K562 (cell line): ENCODE results near the gene NTM.

Experiments used
- BRD9 ChIP-seq: fragments of 450-650 bp; IDR thresholded peaks from 2 replicates; pipeline ENCODE4 v1.6.1; 2018; ENCODE audit warnings: low read depth; ENCODE audit not compliant: partially characterized antibody
- KLF10 ChIP-seq: fragments of 250-450 bp; sonication (Bioruptor Pico); IDR thresholded peaks from 2 replicates; pipeline ENCODE4 v1.6.1; 2021; ENCODE audit warnings: matching md5 sums
- MAFG ChIP-seq: fragments of 450-650 bp; conservative IDR thresholded peaks from 2 replicates; pipeline ENCODE4 v1.6.1; 2016; ENCODE audit warnings: missing genetic modification characterization, missing compliant biosample characterization
- MAFK ChIP-seq: IDR thresholded peaks from 2 replicates; pipeline ENCODE4 v1.6.1; 2011; ENCODE audit warnings: low read length, improper control_type of control experiment
- NEUROD1 ChIP-seq: fragments of 150-350 bp; IDR thresholded peaks from 2 replicates; pipeline ENCODE4 v1.6.1; 2014; ENCODE audit warnings: borderline replicate concordance, low read length, low read depth; ENCODE audit not compliant: partially characterized antibody
- POLR2A ChIP-seq: fragments of 450-650 bp; conservative IDR thresholded peaks from 2 replicates; pipeline ENCODE4 v1.6.1; 2016
- SMARCA5 ChIP-seq: fragments of 450-650 bp; IDR thresholded peaks from 2 replicates; pipeline ENCODE4 v1.6.1; 2016
- TSC22D4 ChIP-seq: fragments of 450-650 bp; IDR thresholded peaks from 2 replicates; pipeline ENCODE4 v1.6.1; 2016; ENCODE audit warnings: missing genetic modification characterization, missing biosample characterization, control low read depth
- USF1 ChIP-seq: sonication (generic); formaldehyde crosslinking; IDR thresholded peaks from 2 replicates; pipeline ENCODE4 v1.9.0; 2022; ENCODE audit warnings: mild to moderate bottlenecking, missing genetic modification reagents
- ZBTB33 ChIP-seq: sonication (generic); formaldehyde crosslinking; IDR thresholded peaks from 2 replicates; pipeline ENCODE4 v1.8.1; 2023; ENCODE audit warnings: mild to moderate bottlenecking, missing genetic modification reagents
- ZNF830 ChIP-seq: fragments of 250-450 bp; sonication (Bioruptor Pico); IDR thresholded peaks from 2 replicates; pipeline ENCODE4 v1.5.0; 2021; ENCODE audit warnings: mild to moderate bottlenecking

DNA sequence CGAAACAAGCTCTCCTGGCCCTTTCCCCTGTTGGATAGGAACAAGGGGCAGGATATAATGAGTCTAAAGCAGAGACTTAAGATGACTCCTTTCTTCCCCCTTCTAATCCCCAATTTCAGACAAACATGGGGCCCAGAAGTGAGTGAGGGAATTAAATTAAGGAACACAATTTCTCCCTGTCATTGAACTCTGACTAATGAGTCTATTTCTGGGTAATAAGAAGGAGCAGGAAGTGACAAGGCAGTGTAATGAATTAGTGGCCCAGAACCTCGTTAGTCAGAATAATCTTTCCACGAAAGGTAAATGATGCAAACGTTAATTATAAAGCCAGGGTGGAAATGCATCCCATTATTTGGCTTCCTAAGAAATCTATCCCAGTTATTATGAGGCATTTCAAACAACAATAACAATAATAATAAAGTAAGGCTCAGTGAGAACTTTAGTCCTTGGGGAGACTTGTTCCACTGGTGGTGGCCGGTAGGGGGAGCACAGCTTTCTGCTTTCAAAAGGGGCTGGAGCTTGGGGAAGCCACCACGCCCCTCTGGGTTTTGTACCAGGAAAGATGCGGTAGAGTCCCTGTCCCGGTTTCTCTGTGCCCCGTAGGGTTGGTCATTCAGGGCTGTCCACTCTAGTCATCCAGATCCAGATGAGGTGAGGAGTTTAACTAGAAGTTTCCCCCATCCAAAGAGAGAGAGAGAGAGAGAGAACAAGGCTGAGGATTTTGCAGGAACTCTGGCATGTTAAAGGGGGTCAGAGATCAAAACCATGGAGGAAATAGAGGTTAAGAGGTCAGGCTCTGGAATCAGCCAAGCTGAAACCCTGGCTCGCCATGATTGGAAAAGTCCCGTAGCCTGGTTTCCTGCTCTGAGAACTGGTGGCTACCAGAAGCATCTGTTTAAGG is 298.3 kb downstream of the NTM start:
- TF ChIP-seq BRD9 = no peak
- no peak for TF ChIP-seq KLF10
- no peak for TF ChIP-seq ZBTB33 (CRISPR knock-in tag)
- no peak for TF ChIP-seq POLR2A
- no peak for TF ChIP-seq MAFG
- no peak for TF ChIP-seq SMARCA5
- no peak for TF ChIP-seq MAFK
- TF ChIP-seq USF1 = no peak
- no peak for TF ChIP-seq TSC22D4
- TF ChIP-seq ZNF830 = no peak
- TF ChIP-seq NEUROD1 = no peak
